Calu3 (cell line): ENCODE results near the gene ZNF181. TPM values are rescaled to one million over a fixed set of nuclear protein-coding genes. Genes with fewer than 3 reads are reported as not detected.

Experiments used
- BruUV-seq: library from RNA; stranded (reverse); fragments of 400-500 nt; replicated peaks from 2 replicates; lab custom pipeline; 2021; lab: Mats Ljungman, UMichigan
- CTCF ChIA-PET: fragments of 300-600 bp; sonication (Branson Sonifier 250); formaldehyde crosslinking; loops from one replicate; lab custom pipeline; 2022; ENCODE audit warnings: antibody characterized with exemption; lab: Charles Lee
- DNase-seq: peaks from one replicate; pipeline ENCODE4 v3.0.0; 2022
- H3K27ac Mint-ChIP-seq: one replicate; pipeline ENCODE4 v1.8.0; 2022; ENCODE audit warnings: mixed read lengths; ENCODE audit not compliant: unreplicated experiment
- H3K27me3 Mint-ChIP-seq: one replicate; pipeline ENCODE4 v1.8.0; 2022; ENCODE audit warnings: mixed read lengths; ENCODE audit not compliant: unreplicated experiment
- H3K36me3 Mint-ChIP-seq: one replicate; pipeline ENCODE4 v1.8.0; 2022; ENCODE audit warnings: mild to moderate bottlenecking, moderate library complexity, mixed read lengths; ENCODE audit not compliant: insufficient read depth, unreplicated experiment
- H3K4me1 Mint-ChIP-seq: one replicate; pipeline ENCODE4 v1.8.0; 2022; ENCODE audit warnings: mild to moderate bottlenecking, low read depth, mixed read lengths; ENCODE audit not compliant: unreplicated experiment
- H3K4me3 Mint-ChIP-seq: one replicate; pipeline ENCODE4 v1.8.0; 2022; ENCODE audit warnings: mild to moderate bottlenecking, low read depth, moderate library complexity, mixed read lengths; ENCODE audit not compliant: unreplicated experiment
- H3K9me3 Mint-ChIP-seq: one replicate; pipeline ENCODE4 v1.8.0; 2022; ENCODE audit warnings: low read depth, mixed read lengths; ENCODE audit not compliant: unreplicated experiment
- intact Hi-C: fragments of 100-400 bp; cut with micrococcal nuclease; formaldehyde crosslinking; loops from one replicate; pipeline ENCODE4 v1.10.0; 2022; ENCODE audit not compliant: unreplicated experiment
- total RNA-seq: library from RNA; stranded (reverse); gene quantifications from 2 replicates; pipeline ENCODE4 v1.2.3, GENCODE V29; 2022
- TF ChIP-seq, protein P1 (sequence below): fragments of 200-600 bp; IDR thresholded peaks from one replicate; pipeline ENCODE4 v1.8.0; 2022; ENCODE audit warnings: antibody characterized with exemption; ENCODE audit not compliant: unreplicated experiment

The ZNF181 gene
- total RNA-seq, 1 experiment from 2014 or later, result 5.7 TPM

DNA sequence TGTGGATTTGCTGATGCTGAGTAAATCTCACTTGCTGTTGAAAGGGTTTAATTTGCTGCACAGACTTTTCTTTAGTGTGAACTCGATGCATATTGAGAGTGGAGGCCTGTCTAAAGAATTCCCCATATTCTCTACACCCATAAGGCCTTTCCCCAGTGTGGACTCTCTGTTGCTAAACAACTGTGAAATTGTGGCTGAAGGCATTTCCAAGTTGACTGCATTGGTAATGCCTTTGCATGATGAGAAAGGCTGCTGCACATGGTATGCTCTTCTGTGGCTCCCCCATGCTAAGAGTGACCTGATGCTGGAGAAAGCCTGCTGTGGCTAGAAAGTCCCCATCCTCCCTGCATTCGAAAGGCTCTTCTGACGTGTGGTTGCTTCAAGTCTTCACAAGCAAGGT is 45.6 kb downstream of the ZNF181 start:
- Mint-ChIP-seq H3K9me3 (peaks cover 12% of the 10 kb centered on the region), H3K36me3 (no peaks in the 10 kb centered on the region), H3K4me1 (no peaks in the 10 kb centered on the region), H3K4me3 (no peak overlapping the region), H3K27me3 (peaks cover 38% of the 10 kb centered on the region), H3K27ac (no peak overlapping the region)
- intact Hi-C loops, result loop anchor here (10.0 kb wide), 1 partner anchor 185 kb away; the partner anchor contains the start of gene ZNF792
- no peak for DNase-seq
- CTCF ChIA-PET, result no interaction called here
- TF ChIP-seq, protein P1, sequence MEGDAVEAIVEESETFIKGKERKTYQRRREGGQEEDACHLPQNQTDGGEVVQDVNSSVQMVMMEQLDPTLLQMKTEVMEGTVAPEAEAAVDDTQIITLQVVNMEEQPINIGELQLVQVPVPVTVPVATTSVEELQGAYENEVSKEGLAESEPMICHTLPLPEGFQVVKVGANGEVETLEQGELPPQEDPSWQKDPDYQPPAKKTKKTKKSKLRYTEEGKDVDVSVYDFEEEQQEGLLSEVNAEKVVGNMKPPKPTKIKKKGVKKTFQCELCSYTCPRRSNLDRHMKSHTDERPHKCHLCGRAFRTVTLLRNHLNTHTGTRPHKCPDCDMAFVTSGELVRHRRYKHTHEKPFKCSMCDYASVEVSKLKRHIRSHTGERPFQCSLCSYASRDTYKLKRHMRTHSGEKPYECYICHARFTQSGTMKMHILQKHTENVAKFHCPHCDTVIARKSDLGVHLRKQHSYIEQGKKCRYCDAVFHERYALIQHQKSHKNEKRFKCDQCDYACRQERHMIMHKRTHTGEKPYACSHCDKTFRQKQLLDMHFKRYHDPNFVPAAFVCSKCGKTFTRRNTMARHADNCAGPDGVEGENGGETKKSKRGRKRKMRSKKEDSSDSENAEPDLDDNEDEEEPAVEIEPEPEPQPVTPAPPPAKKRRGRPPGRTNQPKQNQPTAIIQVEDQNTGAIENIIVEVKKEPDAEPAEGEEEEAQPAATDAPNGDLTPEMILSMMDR, result no peak
- BruUV-seq, result no TSS peak

DNA sequence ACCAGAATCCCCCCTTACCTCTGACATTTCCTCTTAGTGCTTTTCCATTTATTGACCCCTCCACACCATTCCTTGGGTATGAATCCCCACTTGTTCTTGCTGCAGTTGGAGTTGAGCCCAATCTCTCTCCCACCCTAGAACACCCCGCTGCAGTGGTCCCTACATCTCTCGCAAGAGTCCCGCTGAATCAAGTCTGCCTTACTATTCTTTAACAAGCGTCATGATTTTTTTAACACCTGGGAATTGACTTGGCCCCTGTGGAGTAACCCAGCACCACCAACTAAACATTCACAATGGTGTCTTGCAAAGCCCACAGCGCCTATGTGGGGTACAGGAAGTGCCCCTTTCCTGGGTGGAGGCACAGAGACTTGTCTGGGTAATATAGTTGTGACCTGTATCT is 52.2 kb downstream of the ZNF181 start:
- BruUV-seq, result no TSS peak
- H3K9me3 Mint-ChIP-seq, result peaks cover 13% of the 10 kb centered on the region
- CTCF ChIA-PET, result no interaction called here
- TF ChIP-seq, protein P1, result no peak
- H3K27ac Mint-ChIP-seq, result no peak overlapping the region
- peaks cover 63% of the 10 kb centered on the region for H3K27me3 Mint-ChIP-seq
- H3K4me1 Mint-ChIP-seq, result no peaks in the 10 kb centered on the region
- no peak overlapping the region for H3K4me3 Mint-ChIP-seq
- no peaks in the 10 kb centered on the region for H3K36me3 Mint-ChIP-seq
- intact Hi-C loops, result no loop called here
- DNase-seq, result no peak

DNA sequence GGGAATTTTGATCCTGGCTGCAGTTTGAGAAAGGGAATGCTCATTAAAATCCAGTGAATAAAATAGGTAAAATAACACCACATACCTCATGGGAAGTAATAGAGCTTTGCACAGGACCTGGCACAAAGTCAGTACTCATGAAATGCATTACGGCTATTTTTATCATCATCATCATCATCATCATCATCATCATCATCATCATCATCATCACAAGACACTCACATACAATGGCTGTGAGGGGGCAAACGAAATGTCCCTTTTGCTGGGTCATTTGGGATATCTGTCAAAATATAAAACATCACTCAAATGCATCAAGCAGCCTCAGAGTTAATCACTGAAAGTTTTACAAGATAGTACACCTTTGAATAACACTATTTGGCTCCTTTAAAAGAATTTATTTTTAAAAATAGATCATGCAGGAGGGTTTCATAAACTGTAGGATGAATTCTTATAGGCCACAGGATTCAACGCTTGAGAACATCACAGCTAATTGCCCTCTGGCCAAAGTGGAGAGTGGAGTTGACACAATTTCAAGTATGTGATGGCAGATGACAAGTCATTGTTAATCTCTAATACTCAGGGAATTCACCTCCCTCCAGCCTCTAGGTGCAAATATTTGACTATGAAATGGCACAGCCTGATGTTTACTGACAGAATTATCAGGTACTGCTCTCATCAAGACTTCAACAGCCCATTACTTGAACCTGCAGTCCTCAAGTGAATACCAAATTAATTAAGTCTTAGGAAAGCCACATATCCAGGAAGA is 53.2 kb downstream of the ZNF181 start:
- TF ChIP-seq, protein P1, result no peak
- BruUV-seq, result no TSS peak
- no peak overlapping the region for H3K4me3 Mint-ChIP-seq
- H3K27ac Mint-ChIP-seq, result no peak overlapping the region
- H3K9me3 Mint-ChIP-seq, result peaks cover 13% of the 10 kb centered on the region
- DNase-seq, result no peak
- H3K4me1 Mint-ChIP-seq, result no peaks in the 10 kb centered on the region
- no peaks in the 10 kb centered on the region for H3K36me3 Mint-ChIP-seq
- peaks cover 63% of the 10 kb centered on the region for H3K27me3 Mint-ChIP-seq
- intact Hi-C loops, result no loop called here
- CTCF ChIA-PET, result no interaction called here

DNA sequence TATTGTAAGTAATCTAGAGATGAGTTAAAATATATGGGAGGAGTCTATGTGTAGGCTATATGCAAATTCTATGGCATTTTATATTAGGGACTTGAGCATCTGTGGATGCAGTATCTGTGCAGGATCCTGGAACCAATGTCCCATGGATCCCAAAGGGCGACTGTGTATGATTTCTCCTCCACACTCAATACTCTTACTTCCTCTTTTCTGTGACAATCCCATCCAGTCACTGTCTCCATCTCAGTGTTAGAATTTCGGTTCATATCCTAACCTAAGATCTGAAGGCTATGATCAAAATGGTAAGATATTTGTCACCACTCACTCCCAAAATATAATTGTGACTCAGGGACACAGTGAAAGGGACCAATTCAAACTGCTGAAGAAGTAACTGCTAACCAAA is 54.0 kb downstream of the ZNF181 start:
- Mint-ChIP-seq H3K4me3 (no peak overlapping the region), H3K27ac (no peak overlapping the region), H3K36me3 (no peaks in the 10 kb centered on the region), H3K4me1 (no peaks in the 10 kb centered on the region), H3K9me3 (peaks cover 11% of the 10 kb centered on the region), H3K27me3 (peaks cover 56% of the 10 kb centered on the region)
- intact Hi-C loops, result no loop called here
- BruUV-seq, result no TSS peak
- TF ChIP-seq, protein P1, result no peak
- CTCF ChIA-PET, result no interaction called here
- DNase-seq, result no peak
